Measurements from ENCODE around the gene ZNF786. TPM values are rescaled to one million over a fixed set of nuclear protein-coding genes. Genes with fewer than 3 reads are reported as not detected.
"Not testable (repeated sequence)": the region's sequence is repeated elsewhere in the genome, so short reads cannot be mapped to it uniquely, and the experiment has no call there.

Gene ZNF786
- polyA plus RNA-seq, 4 donors: 2.5 to 8.3 (median 3.2) TPM

GRCh38 chr7:149060156-149060555 lies 30.4 kb downstream of the ZNF786 start:
- WGBS, 3 donors: 52 to 81% (median 60%) methylated on average over 1 of the region's 1 CpG
- Histone ChIP-seq H3K4me1 (ENCODE audit: control insufficient read depth in 3 of 3, insufficient read depth in 2 of 3, low read depth in 1 of 3, low read length in 2 of 3) (no peaks in the 10 kb centered on the region), H3K4me3 (ENCODE audit: low read depth in 1 of 3, low read length in 3 of 3) (no peak overlapping the region), H3K9me3 (ENCODE audit: control insufficient read depth in 2 of 2, insufficient read depth in 1 of 2, low read depth in 1 of 2, low read length in 1 of 2) (no peaks in the 10 kb centered on the region), H3K27ac (ENCODE audit: low read depth in 1 of 3, low read length in 2 of 3) (no peak overlapping the region), H3K36me3 (ENCODE audit: control insufficient read depth in 3 of 3, insufficient read depth in 2 of 3, low read depth in 1 of 3, low read length in 3 of 3) (no peaks in the 10 kb centered on the region), H3K27me3 (ENCODE audit: control insufficient read depth in 3 of 3, insufficient read depth in 3 of 3, low read length in 3 of 3) (no peaks in the 10 kb centered on the region)
- FAIRE-seq (no peak), DNase-seq (no peak)

- DNase-seq: no peak
- H3K9me3 ChIP-seq (ENCODE audit: control insufficient read depth in 2 of 2, insufficient read depth in 1 of 2, low read depth in 1 of 2, low read length in 1 of 2): no peaks in the 10 kb centered on the region
- peaks cover 0 to 2% (median 0%) of the 10 kb centered on the region in 3 donors for H3K27me3 ChIP-seq (ENCODE audit: control insufficient read depth in 3 of 3, insufficient read depth in 3 of 3, low read length in 3 of 3)
- H3K36me3 ChIP-seq (ENCODE audit: control insufficient read depth in 3 of 3, insufficient read depth in 2 of 3, low read depth in 1 of 3, low read length in 3 of 3): no peaks in the 10 kb centered on the region
- FAIRE-seq: no peak
- H3K4me3 ChIP-seq (ENCODE audit: low read depth in 1 of 3, low read length in 3 of 3): no peak overlapping the region
- H3K4me1 ChIP-seq (ENCODE audit: control insufficient read depth in 3 of 3, insufficient read depth in 2 of 3, low read depth in 1 of 3, low read length in 2 of 3): no peaks in the 10 kb centered on the region
- no peak overlapping the region for H3K27ac ChIP-seq (ENCODE audit: low read depth in 1 of 3, low read length in 2 of 3)
- 87 to 93% (median 91%) methylated on average over 8 of the region's 8 CpGs for WGBS, 3 donors
These were observed 36.6 kb downstream of the ZNF786 start for GRCh38 chr7:149053885-149054284.

GRCh38 chr7:149053384-149053783 lies 37.1 kb downstream of the ZNF786 start:
- 93 to 94% (median 93%) methylated on average over 1 of the region's 1 CpG for WGBS, 3 donors
- H3K27ac ChIP-seq (ENCODE audit: low read depth in 1 of 3, low read length in 2 of 3): no peak overlapping the region
- H3K9me3 ChIP-seq (ENCODE audit: control insufficient read depth in 2 of 2, insufficient read depth in 1 of 2, low read depth in 1 of 2, low read length in 1 of 2): no peaks in the 10 kb centered on the region
- H3K36me3 ChIP-seq (ENCODE audit: control insufficient read depth in 3 of 3, insufficient read depth in 2 of 3, low read depth in 1 of 3, low read length in 3 of 3): no peaks in the 10 kb centered on the region
- H3K4me3 ChIP-seq (ENCODE audit: low read depth in 1 of 3, low read length in 3 of 3): no peak overlapping the region
- FAIRE-seq: no peak
- H3K4me1 ChIP-seq (ENCODE audit: control insufficient read depth in 3 of 3, insufficient read depth in 2 of 3, low read depth in 1 of 3, low read length in 2 of 3): no peaks in the 10 kb centered on the region
- no peak for DNase-seq
- H3K27me3 ChIP-seq (ENCODE audit: control insufficient read depth in 3 of 3, insufficient read depth in 3 of 3, low read length in 3 of 3): peaks cover 0 to 2% (median 0%) of the 10 kb centered on the region in 3 donors

GRCh38 chr7:149050941-149051340 lies 39.6 kb downstream of the ZNF786 start:
- DNase-seq (no peak), FAIRE-seq (no peak)
- H3K9me3 ChIP-seq (ENCODE audit: control insufficient read depth in 2 of 2, insufficient read depth in 1 of 2, low read depth in 1 of 2, low read length in 1 of 2): no peaks in the 10 kb centered on the region
- no peak overlapping the region for H3K27ac ChIP-seq (ENCODE audit: low read depth in 1 of 3, low read length in 2 of 3)
- H3K4me1 ChIP-seq (ENCODE audit: control insufficient read depth in 3 of 3, insufficient read depth in 2 of 3, low read depth in 1 of 3, low read length in 2 of 3): no peaks in the 10 kb centered on the region
- no peak overlapping the region for H3K4me3 ChIP-seq (ENCODE audit: low read depth in 1 of 3, low read length in 3 of 3)
- H3K27me3 ChIP-seq (ENCODE audit: control insufficient read depth in 3 of 3, insufficient read depth in 3 of 3, low read length in 3 of 3): peaks cover 0 to 2% (median 0%) of the 10 kb centered on the region in 3 donors
- no peaks in the 10 kb centered on the region for H3K36me3 ChIP-seq (ENCODE audit: control insufficient read depth in 3 of 3, insufficient read depth in 2 of 3, low read depth in 1 of 3, low read length in 3 of 3)
- WGBS, 3 donors: 85 to 95% (median 92%) methylated on average over 3 of the region's 3 CpGs

- H3K27me3 ChIP-seq (ENCODE audit: control insufficient read depth in 3 of 3, insufficient read depth in 3 of 3, low read length in 3 of 3): no peaks in the 10 kb centered on the region
These were observed 41.7 kb downstream of the ZNF786 start for GRCh38 chr7:149048805-149049204.

GRCh38 chr7:149046416-149046815 lies 44.1 kb downstream of the ZNF786 start:
- Histone ChIP-seq H3K9me3 (ENCODE audit: control insufficient read depth in 2 of 2, insufficient read depth in 1 of 2, low read depth in 1 of 2, low read length in 1 of 2) (no peaks in the 10 kb centered on the region), H3K27ac (ENCODE audit: low read depth in 1 of 3, low read length in 2 of 3) (no peak overlapping the region), H3K36me3 (ENCODE audit: control insufficient read depth in 3 of 3, insufficient read depth in 2 of 3, low read depth in 1 of 3, low read length in 3 of 3) (no peaks in the 10 kb centered on the region), H3K4me3 (ENCODE audit: low read depth in 1 of 3, low read length in 3 of 3) (no peak overlapping the region), H3K4me1 (ENCODE audit: control insufficient read depth in 3 of 3, insufficient read depth in 2 of 3, low read depth in 1 of 3, low read length in 2 of 3) (no peaks in the 10 kb centered on the region), H3K27me3 (ENCODE audit: control insufficient read depth in 3 of 3, insufficient read depth in 3 of 3, low read length in 3 of 3) (no peaks in the 10 kb centered on the region)
- DNase-seq (no peak), FAIRE-seq (no peak)
- WGBS, 3 donors: 87 to 97% (median 96%) methylated on average over 2 of the region's 2 CpGs

More at GRCh38 chr7:149048805-149049204, 41.7 kb downstream of the ZNF786 start:
- 64 to 78% (median 75%) methylated on average over 3 of the region's 3 CpGs for WGBS, 3 donors
- Histone ChIP-seq H3K9me3 (ENCODE audit: control insufficient read depth in 2 of 2, insufficient read depth in 1 of 2, low read depth in 1 of 2, low read length in 1 of 2) (no peaks in the 10 kb centered on the region), H3K36me3 (ENCODE audit: control insufficient read depth in 3 of 3, insufficient read depth in 2 of 3, low read depth in 1 of 3, low read length in 3 of 3) (no peaks in the 10 kb centered on the region), H3K27ac (ENCODE audit: low read depth in 1 of 3, low read length in 2 of 3) (no peak overlapping the region), H3K4me3 (ENCODE audit: low read depth in 1 of 3, low read length in 3 of 3) (no peak overlapping the region), H3K4me1 (ENCODE audit: control insufficient read depth in 3 of 3, insufficient read depth in 2 of 3, low read depth in 1 of 3, low read length in 2 of 3) (no peaks in the 10 kb centered on the region)
- FAIRE-seq (no peak), DNase-seq (no peak)

- Histone ChIP-seq H3K9me3 (ENCODE audit: control insufficient read depth in 2 of 2, insufficient read depth in 1 of 2, low read depth in 1 of 2, low read length in 1 of 2) (no peaks in the 10 kb centered on the region), H3K36me3 (ENCODE audit: control insufficient read depth in 3 of 3, insufficient read depth in 2 of 3, low read depth in 1 of 3, low read length in 3 of 3) (no peaks in the 10 kb centered on the region), H3K27ac (ENCODE audit: low read depth in 1 of 3, low read length in 2 of 3) (no peak overlapping the region), H3K4me3 (ENCODE audit: low read depth in 1 of 3, low read length in 3 of 3) (no peak overlapping the region), H3K4me1 (ENCODE audit: control insufficient read depth in 3 of 3, insufficient read depth in 2 of 3, low read depth in 1 of 3, low read length in 2 of 3) (no peaks in the 10 kb centered on the region), H3K27me3 (ENCODE audit: control insufficient read depth in 3 of 3, insufficient read depth in 3 of 3, low read length in 3 of 3) (no peaks in the 10 kb centered on the region)
- 87 to 93% (median 91%) methylated on average over 8 of the region's 8 CpGs for WGBS, 3 donors
- FAIRE-seq (no peak), DNase-seq (no peak)
These were observed 46.6 kb downstream of the ZNF786 start for GRCh38 chr7:149043936-149044335.

GRCh38 chr7:149041350-149041749 lies 49.2 kb downstream of the ZNF786 start:
- Histone ChIP-seq H3K9me3 (ENCODE audit: control insufficient read depth in 2 of 2, insufficient read depth in 1 of 2, low read depth in 1 of 2, low read length in 1 of 2) (peaks cover 0 to 5% of the 10 kb centered on the region in 2 donors), H3K27ac (ENCODE audit: low read depth in 1 of 3, low read length in 2 of 3) (no peak overlapping the region), H3K4me3 (ENCODE audit: low read depth in 1 of 3, low read length in 3 of 3) (no peak overlapping the region), H3K36me3 (ENCODE audit: control insufficient read depth in 3 of 3, insufficient read depth in 2 of 3, low read depth in 1 of 3, low read length in 3 of 3) (no peaks in the 10 kb centered on the region), H3K4me1 (ENCODE audit: control insufficient read depth in 3 of 3, insufficient read depth in 2 of 3, low read depth in 1 of 3, low read length in 2 of 3) (no peaks in the 10 kb centered on the region), H3K27me3 (ENCODE audit: control insufficient read depth in 3 of 3, insufficient read depth in 3 of 3, low read length in 3 of 3) (no peaks in the 10 kb centered on the region)
- 76 to 91% (median 77%) methylated on average over 5 of the region's 5 CpGs for WGBS, 3 donors
- DNase-seq (no peak), FAIRE-seq (no peak)

- not testable (repeated sequence) for H3K4me1 ChIP-seq (ENCODE audit: control insufficient read depth in 3 of 3, insufficient read depth in 2 of 3, low read depth in 1 of 3, low read length in 2 of 3); H3K36me3 ChIP-seq (ENCODE audit: control insufficient read depth in 3 of 3, insufficient read depth in 2 of 3, low read depth in 1 of 3, low read length in 3 of 3); H3K9me3 ChIP-seq (ENCODE audit: control insufficient read depth in 2 of 2, insufficient read depth in 1 of 2, low read depth in 1 of 2, low read length in 1 of 2); H3K27ac ChIP-seq (ENCODE audit: low read depth in 1 of 3, low read length in 2 of 3); H3K4me3 ChIP-seq (ENCODE audit: low read depth in 1 of 3, low read length in 3 of 3); DNase-seq; FAIRE-seq; H3K27me3 ChIP-seq (ENCODE audit: control insufficient read depth in 3 of 3, insufficient read depth in 3 of 3, low read length in 3 of 3)
- WGBS, 3 donors: 91 to 97% (median 92%) methylated on average over 6 to 32 of the region's 32 CpGs
These were observed 51.9 kb downstream of the ZNF786 start for GRCh38 chr7:149038641-149039040.
